Epithelial cell of umbilical artery (primary cell): ENCODE data around the gene E4F1. TPM values are rescaled to one million over a fixed set of nuclear protein-coding genes. Genes with fewer than 3 reads are reported as not detected.

Experiments used
- total RNA-seq: library from RNA; depleted of rRNA; stranded (reverse); fragments of >200 nt; gene quantifications from 2 replicates; pipeline ENCODE4 v1.2.3, GENCODE V29; 2014

Gene E4F1, protein sequence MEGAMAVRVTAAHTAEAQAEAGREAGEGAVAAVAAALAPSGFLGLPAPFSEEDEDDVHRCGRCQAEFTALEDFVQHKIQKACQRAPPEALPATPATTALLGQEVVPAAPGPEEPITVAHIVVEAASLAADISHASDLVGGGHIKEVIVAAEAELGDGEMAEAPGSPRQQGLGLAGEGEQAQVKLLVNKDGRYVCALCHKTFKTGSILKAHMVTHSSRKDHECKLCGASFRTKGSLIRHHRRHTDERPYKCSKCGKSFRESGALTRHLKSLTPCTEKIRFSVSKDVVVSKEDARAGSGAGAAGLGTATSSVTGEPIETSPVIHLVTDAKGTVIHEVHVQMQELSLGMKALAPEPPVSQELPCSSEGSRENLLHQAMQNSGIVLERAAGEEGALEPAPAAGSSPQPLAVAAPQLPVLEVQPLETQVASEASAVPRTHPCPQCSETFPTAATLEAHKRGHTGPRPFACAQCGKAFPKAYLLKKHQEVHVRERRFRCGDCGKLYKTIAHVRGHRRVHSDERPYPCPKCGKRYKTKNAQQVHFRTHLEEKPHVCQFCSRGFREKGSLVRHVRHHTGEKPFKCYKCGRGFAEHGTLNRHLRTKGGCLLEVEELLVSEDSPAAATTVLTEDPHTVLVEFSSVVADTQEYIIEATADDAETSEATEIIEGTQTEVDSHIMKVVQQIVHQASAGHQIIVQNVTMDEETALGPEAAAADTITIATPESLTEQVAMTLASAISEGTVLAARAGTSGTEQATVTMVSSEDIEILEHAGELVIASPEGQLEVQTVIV
- total RNA-seq, result 30.2 and 36.2 TPM in 2 replicates

GRCh38 chr16:2223221-2223941, at the start of gene E4F1:
TSS of gene E4F1 (plus strand) at chr16:2223591. CDS start at chr16:2223614, 23 bp downstream.

DNA sequence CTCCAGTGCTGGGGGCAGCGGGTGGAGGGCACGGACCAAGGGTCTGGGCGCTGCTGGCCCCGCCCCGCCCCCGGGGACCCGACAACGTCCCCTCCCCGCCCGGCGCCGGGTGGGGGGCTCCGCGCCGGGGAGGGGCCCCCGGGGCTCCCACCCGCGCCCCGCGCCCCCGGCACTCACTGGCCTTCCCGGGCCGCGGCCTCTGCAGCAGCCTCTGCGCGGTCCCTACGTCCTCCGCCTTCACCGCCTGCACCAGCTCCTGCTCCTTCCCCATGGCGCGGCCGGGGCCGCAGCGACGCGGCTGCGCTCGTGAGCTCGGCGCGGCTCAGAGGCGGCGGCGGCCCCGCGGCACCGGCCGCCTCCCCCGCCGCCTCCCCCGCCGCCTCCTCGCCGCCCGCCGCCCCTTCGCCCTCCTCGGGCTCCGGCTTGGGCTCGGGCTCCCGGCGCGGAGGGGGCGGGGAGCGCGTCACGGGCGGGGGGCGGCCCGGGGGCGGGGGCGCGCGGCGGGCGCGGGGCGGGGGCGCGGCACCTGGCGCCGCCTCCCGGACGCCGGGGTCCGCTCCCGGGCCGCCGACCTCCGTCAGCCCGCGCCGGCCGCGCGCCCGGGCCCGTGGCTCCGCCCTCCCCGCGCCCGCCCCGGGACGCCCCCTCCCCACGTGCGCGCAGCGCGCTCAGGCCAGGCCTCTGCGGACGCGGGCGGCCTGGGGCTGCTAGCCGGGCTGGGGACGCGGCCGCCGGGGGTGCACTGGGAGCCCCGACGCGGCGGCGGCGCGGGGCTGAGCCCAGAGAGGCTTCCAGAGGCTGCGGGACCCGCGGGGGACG, 27.0 kb upstream of the E4F1 start, which contains the start of gene CASKIN1:
Gene CASKIN1 (minus strand): TSS at position 444 of the 819 bp plus-strand sequence. CDS start 173 bp downstream, at position 271.

DNA sequence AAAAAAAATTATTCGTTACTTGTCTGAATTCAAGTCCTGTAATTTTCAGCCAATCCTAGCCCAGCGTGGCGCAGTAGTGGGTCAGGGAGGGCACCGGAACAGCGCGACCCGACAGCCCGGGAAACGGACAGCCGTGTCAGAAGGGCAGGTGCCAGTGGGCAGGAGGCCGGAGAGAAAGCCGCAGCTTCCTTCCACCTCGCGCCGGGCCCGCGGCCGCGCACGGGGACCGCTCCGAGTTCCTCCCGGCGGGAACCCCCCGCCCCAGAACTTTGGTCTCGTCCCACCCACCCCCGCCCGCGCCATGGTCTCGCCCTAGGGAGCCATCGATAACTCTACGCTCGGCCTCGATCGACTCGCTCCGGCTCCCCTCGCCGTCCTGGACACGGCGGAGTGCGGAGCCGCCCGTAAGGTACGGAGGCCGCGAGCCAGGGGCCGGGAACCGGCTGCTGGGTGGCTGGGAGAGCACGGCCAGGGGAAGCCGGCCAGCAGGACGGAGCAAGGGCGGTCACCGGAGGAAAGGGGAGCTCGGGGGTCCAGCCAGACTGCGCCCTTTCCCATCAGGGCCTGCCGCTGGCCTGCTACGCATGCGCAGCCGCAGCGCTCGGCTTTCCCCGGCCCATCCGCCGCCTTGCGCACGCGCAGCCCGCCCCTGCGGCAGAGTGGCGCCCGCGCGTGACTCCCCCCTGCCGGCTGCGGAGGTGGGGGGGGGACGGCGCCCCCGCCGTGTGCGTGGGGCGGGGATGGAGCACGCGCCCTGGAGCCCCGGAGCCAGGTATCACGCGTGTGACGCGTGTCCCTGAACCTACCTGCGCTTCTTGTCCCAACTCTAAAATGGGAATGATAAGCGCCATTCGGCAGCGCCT, 18.1 kb upstream of the E4F1 start, which contains the start of gene MLST8:
Gene MLST8 (plus strand): TSS at position 351 of the 863 bp plus-strand sequence. CDS start 632 bp downstream, outside the sequence.

DNA sequence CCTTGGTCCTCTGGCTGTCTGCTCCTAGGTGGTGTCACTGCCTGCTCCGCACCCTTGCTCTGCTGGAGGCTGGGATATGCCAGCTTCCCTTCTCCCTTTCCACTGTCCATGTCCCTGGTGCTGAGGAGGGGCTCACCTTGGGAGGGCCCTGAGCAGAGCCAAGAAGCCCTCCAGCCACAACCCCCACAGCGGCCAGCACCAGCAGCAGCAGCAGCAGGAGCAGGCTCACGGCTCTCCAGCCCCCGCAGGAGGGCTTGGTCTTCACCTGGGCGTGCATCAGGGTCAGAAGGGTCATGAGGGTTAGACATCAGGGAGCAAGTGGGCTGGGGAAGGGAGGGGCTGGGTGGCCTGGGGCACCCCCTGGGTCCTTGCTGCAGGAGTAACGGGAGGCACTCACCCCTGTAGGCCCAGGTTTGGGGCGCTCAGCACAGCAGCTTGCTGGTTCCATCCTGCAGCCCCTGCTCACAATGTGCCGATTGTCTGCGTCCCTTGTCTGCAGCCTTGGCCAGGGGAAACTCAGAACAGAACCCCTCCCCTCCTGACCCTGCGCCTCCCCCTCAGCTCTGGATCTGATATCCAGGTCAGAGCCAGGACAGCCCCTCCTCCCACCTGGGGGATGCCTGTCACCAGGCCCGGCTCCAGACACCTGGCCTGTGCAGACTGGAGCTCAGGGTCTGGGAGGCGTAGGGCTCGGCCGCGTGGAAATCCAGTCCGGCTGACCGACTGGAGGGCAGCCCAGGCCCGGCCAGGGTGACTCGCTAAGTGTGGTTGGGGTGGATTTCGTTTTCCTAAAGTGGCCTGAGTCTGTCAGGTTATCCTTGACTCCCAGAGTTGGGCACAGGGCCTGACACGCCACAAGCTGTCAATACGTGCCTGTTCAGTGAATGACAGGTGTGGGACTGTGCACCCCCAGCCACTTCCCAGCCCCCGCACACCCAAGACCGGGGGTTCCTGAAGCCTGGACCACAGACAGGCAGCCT, 12.7 kb upstream of the E4F1 start, which contains the start of gene BRICD5:
Gene BRICD5 (minus strand): TSS at position 478 of the 980 bp plus-strand sequence. CDS start 30 bp downstream, at position 448.

DNA sequence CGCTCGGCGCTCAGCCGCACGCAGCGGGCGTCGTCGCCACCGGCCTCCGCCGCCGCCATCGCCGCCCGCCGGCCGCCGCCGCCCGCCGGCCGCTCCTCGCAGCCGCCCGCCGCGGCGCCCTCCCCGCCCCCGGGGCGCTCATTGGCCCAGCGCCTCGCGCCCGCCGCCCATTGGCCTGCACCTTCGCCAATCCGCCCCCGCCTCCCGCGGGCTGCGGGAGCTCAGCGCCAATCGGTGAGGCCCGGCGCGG, 8.7 kb upstream of the E4F1 start, which contains the start of gene PGP:
Gene PGP (minus strand): TSS at position 122 of the 250 bp plus-strand sequence. CDS start 63 bp downstream, at position 59.

GRCh38 chr16:2236337-2237101, 13.1 kb downstream of the E4F1 start, which contains the start of gene DNASE1L2:
TSS of gene DNASE1L2 (plus strand) at chr16:2236444. CDS start at chr16:2236817, 373 bp downstream.

DNA sequence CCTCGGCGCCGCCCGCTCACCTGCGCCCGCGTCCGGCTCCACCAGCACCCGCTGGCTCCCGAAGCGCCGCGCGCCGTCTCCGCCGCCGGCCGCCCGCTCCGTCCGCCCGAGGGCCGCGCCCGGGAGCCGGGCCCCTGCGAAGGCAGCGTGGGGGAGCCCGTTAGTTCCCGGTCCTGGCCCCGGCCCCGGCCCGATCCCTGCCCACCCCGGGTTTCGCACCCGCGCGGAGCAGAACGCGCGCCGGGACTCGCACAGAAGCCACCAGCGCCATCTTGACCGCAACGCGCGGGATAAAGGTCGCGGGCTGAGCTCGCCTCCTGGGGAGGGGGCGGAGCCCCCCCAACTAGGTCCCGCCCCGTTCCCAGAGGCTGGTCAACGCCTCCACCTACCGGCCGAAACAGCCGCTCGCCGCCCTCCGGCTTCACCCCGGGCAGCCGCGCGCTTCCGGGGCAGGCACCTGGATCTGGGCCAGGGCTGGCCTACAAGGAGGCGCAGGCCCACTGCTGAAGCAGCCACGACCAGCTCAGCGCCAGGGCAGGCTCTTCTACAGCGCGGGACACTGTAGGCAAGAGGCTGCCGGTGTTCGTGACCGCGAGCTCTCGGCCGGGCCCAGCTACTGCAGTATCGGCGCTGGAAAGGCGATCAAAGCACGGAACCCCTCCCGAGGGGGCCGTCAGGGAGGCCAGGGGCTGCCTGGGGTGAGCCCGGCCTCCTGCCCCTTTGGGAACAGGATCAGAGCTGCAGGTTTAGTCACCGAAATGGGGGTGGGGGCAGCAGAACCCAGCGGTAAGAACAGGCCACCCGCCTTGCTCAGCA, 28.1 kb downstream of the E4F1 start, which contains the start of gene ECI1:
Gene ECI1 (minus strand): TSS at position 292 of the 816 bp plus-strand sequence. CDS start 21 bp downstream, at position 271.

GRCh38 chr16:2267913-2268666, 44.7 kb downstream of the E4F1 start, which contains the start of gene RNPS1:
TSS of gene RNPS1 (minus strand) at chr16:2268126. CDS start at chr16:2264643, 3,483 bp downstream.

Other genes starting within 250 kb of the E4F1 start
- gene NOXO1, start 242.1 kb upstream of the E4F1 start, total RNA-seq, result not detected in 2 replicates
- gene GFER, start 239.4 kb upstream of the E4F1 start, total RNA-seq, result 18.7 and 20.1 TPM in 2 replicates
- 4.3 and 4.9 TPM in 2 replicates for gene SYNGR3, start 233.6 kb upstream of the E4F1 start, total RNA-seq
- gene ZNF598, start 213.8 kb upstream of the E4F1 start, total RNA-seq, result 18.1 and 18.2 TPM in 2 replicates
- 2.0 TPM in 1 of 2 replicates, not detected in the other for gene NPW, start 203.8 kb upstream of the E4F1 start, total RNA-seq
- 21.8 and 46.0 TPM in 2 replicates for gene NHERF2, start 196.7 kb upstream of the E4F1 start, total RNA-seq
- gene NTHL1, start 175.8 kb upstream of the E4F1 start, total RNA-seq, result 72.1 and 79.2 TPM in 2 replicates
- 32.8 and 36.2 TPM in 2 replicates for gene TSC2, start 175.6 kb upstream of the E4F1 start, total RNA-seq
- 40.4 and 45.8 TPM in 2 replicates for gene PKD1, start 87.7 kb upstream of the E4F1 start, total RNA-seq
- gene RAB26, start 75.0 kb upstream of the E4F1 start, total RNA-seq, result 1.6 and 1.8 TPM in 2 replicates
- gene TRAF7, start 67.8 kb upstream of the E4F1 start, total RNA-seq, result 79.5 and 81.9 TPM in 2 replicates
- 0.32 TPM in 1 of 2 replicates, not detected in the other for gene CASKIN1, start 27.0 kb upstream of the E4F1 start, total RNA-seq
- gene MLST8, start 18.1 kb upstream of the E4F1 start, total RNA-seq, result 14.0 and 18.5 TPM in 2 replicates
- gene BRICD5, start 12.7 kb upstream of the E4F1 start, total RNA-seq, result 3.3 and 8.1 TPM in 2 replicates
- gene PGP, start 8.8 kb upstream of the E4F1 start, total RNA-seq, result 24.2 and 28.3 TPM in 2 replicates
- gene DNASE1L2, start 12.9 kb downstream of the E4F1 start, total RNA-seq, result 0.97 and 1.4 TPM in 2 replicates
- gene ECI1, start 28.0 kb downstream of the E4F1 start, total RNA-seq, result 33.8 and 45.7 TPM in 2 replicates
- 67.0 and 81.9 TPM in 2 replicates for gene RNPS1, start 44.5 kb downstream of the E4F1 start, total RNA-seq
- 15.3 and 21.9 TPM in 2 replicates for gene ABCA3, start 117.1 kb downstream of the E4F1 start, total RNA-seq
- 35.1 and 45.4 TPM in 2 replicates for gene CCNF, start 205.9 kb downstream of the E4F1 start, total RNA-seq
- gene TEDC2, start 236.5 kb downstream of the E4F1 start, total RNA-seq, result 7.4 and 9.1 TPM in 2 replicates
- gene NTN3, start 247.7 kb downstream of the E4F1 start, total RNA-seq, result not detected in 2 replicates